Heart left ventricle (tissue), 13 donors: ENCODE measurements around the gene DNM3.

ENCODE experiments used
- CTCF ChIP-seq, 12 donors: fragments of 200-600 bp; sonication (generic) in 4 of 12; IDR thresholded peaks; one replicate each; pipeline versions ENCODE4 v1.5.0 to v1.8.0; 2018 to 2022; ENCODE audit warnings: antibody characterized with exemption in 12 of 12, mild to moderate bottlenecking in 5 of 12
- POLR2A ChIP-seq, 2 donors: fragments of 450-650 bp; IDR thresholded peaks; one replicate each; pipeline ENCODE4 v1.6.1; 2017; ENCODE audit warnings: antibody characterized with exemption in 2 of 2, mild to moderate bottlenecking in 2 of 2, moderate library complexity in 2 of 2
- donor health status: ischemic (EF 13 %, LVEDD 7.1; RV severe dilation, severe dysfunction).
- donor health status: DM: no; HTN: yes; CAD: no.
- donor health status: DM: no; HTN: no; CAD: no.
- donor health status: ischemic (EF 25% LVEDD 6.9; RV normal size, moderate dysfunction).
- donor health status: ischemic (EF 25% LVEDD 5.7; RV mildly dilated, moderate dysfunction).
- donor health status: ischemic (EF 35%, LVEDD 5.7; RV mildly dilated, moderate dysfunction).
- donor health status: nonischemic (EF 11% LVEDD 7.7; RV severe dilation, severe dysfunction).
- donor health status: DM: yes; HTN: yes; CAD: no.
- donor health status: PGD.
- donor health status: ischemic (EF 29% LVEDD 5.4; RV normal size, mild dysfunction).
- donor health status: nonischemic (EF 23%, LVEDD 6.1; RV moderate dilation, normal function).

- TF ChIP-seq CTCF (IDR thresholded peaks at IDR 0.05) (peak in 3 of 12 donors; percentile 6 to 19 (median 11)), POLR2A (IDR thresholded peaks at IDR 0.05) (no peak)
These were observed 479.4 kb downstream of the DNM3 start for GRCh38 chr1:172320733-172321132.
